Trophoblast cell (in vitro differentiated cells and primary cell): Measurements from ENCODE around the gene ADCY3.

Experiments used
- DNase-seq, 2 donors: peaks; one replicate each; pipeline ENCODE4 v3.0.0-alpha.2; 2016
- H2AFZ ChIP-seq: 2 replicates; pipeline ENCODE4 v1.6.1; 2013; ENCODE audit warnings: low read length, moderate library complexity, mild to moderate bottlenecking; ENCODE audit not compliant: insufficient read depth, poor library complexity
- H2AK5ac ChIP-seq: 2 replicates; pipeline ENCODE4 v1.6.1; 2013; ENCODE audit warnings: mild to moderate bottlenecking, low read length
- H2BK120ac ChIP-seq: 2 replicates; pipeline ENCODE4 v1.6.1; 2013; ENCODE audit warnings: low read length, mild to moderate bottlenecking, moderate library complexity; ENCODE audit not compliant: insufficient read depth, poor library complexity
- H2BK12ac ChIP-seq: 2 replicates; pipeline ENCODE4 v1.6.1; 2013; ENCODE audit warnings: mild to moderate bottlenecking, low read length, moderate library complexity
- H2BK5ac ChIP-seq: 2 replicates; pipeline ENCODE4 v1.6.1; 2013; ENCODE audit warnings: low read length, low read depth, moderate library complexity, mild to moderate bottlenecking; ENCODE audit not compliant: poor library complexity
- H3K14ac ChIP-seq: 2 replicates; pipeline ENCODE4 v1.6.1; 2013; ENCODE audit warnings: mild to moderate bottlenecking, low read length
- H3K18ac ChIP-seq: 2 replicates; pipeline ENCODE4 v1.6.1; 2013; ENCODE audit warnings: mild to moderate bottlenecking, low read length
- H3K23ac ChIP-seq: 2 replicates; pipeline ENCODE4 v1.6.1; 2013; ENCODE audit warnings: low read length
- H3K27ac ChIP-seq: 2 replicates; pipeline ENCODE4 v1.5.1; 2013; ENCODE audit warnings: low read depth, mild to moderate bottlenecking, inconsistent platforms, low read length, moderate library complexity
- H3K27me3 ChIP-seq: 2 replicates; pipeline ENCODE4 v1.6.1; 2013; ENCODE audit warnings: inconsistent platforms, mild to moderate bottlenecking, low read length, moderate library complexity; ENCODE audit not compliant: insufficient read depth
- H3K36me3 ChIP-seq, 2 experiments: 1 replicate in 1 of 2; 2 replicates in 1 of 2; pipeline ENCODE4 v1.6.1; 2013; ENCODE audit warnings: low read length in 2 of 2, mild to moderate bottlenecking in 2 of 2, moderate library complexity in 1 of 2; ENCODE audit not compliant: insufficient read depth in 2 of 2, control insufficient read depth in 1 of 2
- H3K4ac ChIP-seq: 2 replicates; pipeline ENCODE4 v1.6.1; 2013; ENCODE audit warnings: low read depth, mild to moderate bottlenecking, low read length, moderate library complexity
- H3K4me1 ChIP-seq, 2 experiments: 1 replicate in 1 of 2; 2 replicates in 1 of 2; pipeline ENCODE4 v1.6.1; 2013; ENCODE audit warnings: low read length in 2 of 2, mild to moderate bottlenecking in 2 of 2, moderate library complexity in 1 of 2; ENCODE audit not compliant: insufficient read depth in 2 of 2, control insufficient read depth in 1 of 2
- H3K4me2 ChIP-seq: 2 replicates; pipeline ENCODE4 v1.6.1; 2013; ENCODE audit warnings: inconsistent platforms, mild to moderate bottlenecking, low read length, moderate library complexity
- H3K4me3 ChIP-seq: 2 replicates; pipeline ENCODE4 v1.5.1; 2013; ENCODE audit warnings: mild to moderate bottlenecking, low read depth, low read length, inconsistent platforms
- H3K79me1 ChIP-seq: one replicate; pipeline ENCODE4 v1.6.1; 2013; ENCODE audit warnings: low read length
- H3K79me2 ChIP-seq: 2 replicates; pipeline ENCODE4 v1.6.1; 2013; ENCODE audit warnings: low read length, mild to moderate bottlenecking; ENCODE audit not compliant: control insufficient read depth, insufficient read depth, poor library complexity
- H3K9ac ChIP-seq: 2 replicates; pipeline ENCODE4 v1.6.1; 2013; ENCODE audit warnings: mild to moderate bottlenecking, low read length
- H3K9me3 ChIP-seq: 2 replicates; pipeline ENCODE4 v1.6.1; 2013; ENCODE audit warnings: low read depth, mild to moderate bottlenecking, control low read depth, inconsistent platforms, low read length; ENCODE audit not compliant: insufficient read depth
- H4K12ac ChIP-seq: 2 replicates; pipeline ENCODE4 v1.6.1; 2013; ENCODE audit warnings: low read depth, mild to moderate bottlenecking, low read length, moderate library complexity
- H4K8ac ChIP-seq: 2 replicates; pipeline ENCODE4 v1.6.1; 2013; ENCODE audit warnings: low read depth, mild to moderate bottlenecking, low read length, moderate library complexity
- H4K91ac ChIP-seq: one replicate; pipeline ENCODE4 v1.6.1; 2013; ENCODE audit warnings: low read depth, mild to moderate bottlenecking, low read length, moderate library complexity
- WGBS: extraction: QIAGEN DNeasy Blood & Tissue Kit; methylation state at CpG from one replicate; pipeline ENCODE4 v1.1.7; 2013; ENCODE audit warnings: missing lambda C conversion rate; ENCODE audit not compliant: insufficient read length, insufficient coverage; ENCODE audit errors: extremely low coverage; 5-methylcytosine and 5-hydroxymethylcytosine counted together

Gene ADCY3

DNA sequence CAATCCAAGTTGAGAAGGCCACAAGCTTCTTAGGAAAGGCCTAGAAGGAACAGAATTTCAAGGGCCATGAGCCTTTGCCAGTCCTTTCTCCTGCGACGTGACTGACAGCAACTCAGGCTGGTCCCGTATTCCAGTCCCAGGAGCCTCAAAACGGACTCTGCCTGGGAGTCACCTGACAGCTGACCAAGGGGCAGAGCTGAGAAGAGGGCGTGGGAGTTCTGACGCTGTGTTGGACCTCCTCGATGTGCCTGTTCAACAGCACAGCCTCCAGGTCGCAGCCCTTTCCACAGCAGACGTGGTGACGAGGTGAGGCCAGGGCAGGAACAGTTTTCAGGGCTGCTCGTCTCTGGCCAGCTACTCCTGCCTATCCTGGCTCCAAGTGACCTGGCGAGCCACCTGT, 89.3 kb downstream of the ADCY3 start:
- H3K23ac ChIP-seq, result no peak overlapping the region
- no peak overlapping the region for H3K9ac ChIP-seq
- no peaks in the 10 kb centered on the region for H3K4me1 ChIP-seq
- no peak overlapping the region for H4K8ac ChIP-seq
- H3K27me3 ChIP-seq, result no peaks in the 10 kb centered on the region
- DNase-seq, result no peak
- no peak overlapping the region for H3K27ac ChIP-seq
- no peaks in the 10 kb centered on the region for H3K79me1 ChIP-seq
- no peak overlapping the region for H2AK5ac ChIP-seq
- no CpG with 5 or more reads among the region's 12 CpGs for WGBS
- no peak overlapping the region for H2BK12ac ChIP-seq
- no peak overlapping the region for H3K18ac ChIP-seq
- H2BK120ac ChIP-seq, result no peak overlapping the region
- H2AFZ ChIP-seq, result no peak overlapping the region
- no peaks in the 10 kb centered on the region for H3K36me3 ChIP-seq
- H4K91ac ChIP-seq, result no peak overlapping the region
- H4K12ac ChIP-seq, result no peak overlapping the region
- H3K79me2 ChIP-seq, result no peaks in the 10 kb centered on the region
- no peak overlapping the region for H3K4ac ChIP-seq
- H3K4me3 ChIP-seq, result no peak overlapping the region
- no peak overlapping the region for H2BK5ac ChIP-seq
- H3K14ac ChIP-seq, result no peak overlapping the region
- H3K9me3 ChIP-seq, result peaks cover 1% of the 10 kb centered on the region
- no peak overlapping the region for H3K4me2 ChIP-seq

DNA sequence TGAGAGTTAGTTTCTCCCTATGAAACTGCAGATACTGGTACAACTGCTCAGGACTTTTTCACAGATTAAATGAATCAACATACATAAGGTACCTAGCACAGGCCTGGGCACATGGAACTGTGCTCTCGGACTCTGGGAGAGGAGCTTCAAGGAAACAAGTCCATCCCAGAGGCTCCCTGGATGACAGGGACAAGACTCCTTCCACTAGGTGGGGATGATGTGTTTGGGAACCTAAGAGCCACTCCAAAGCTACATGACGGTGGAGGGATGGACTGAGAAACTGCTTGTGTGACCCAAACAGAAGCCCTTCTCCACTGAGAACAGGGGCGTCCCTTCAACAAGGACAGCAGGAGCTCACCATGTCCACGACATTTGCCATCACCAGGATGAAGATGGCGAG, 89.7 kb downstream of the ADCY3 start:
- Histone ChIP-seq H3K4me1 (no peaks in the 10 kb centered on the region), H3K23ac (no peak overlapping the region), H2BK12ac (no peak overlapping the region), H3K4ac (no peak overlapping the region), H2BK120ac (no peak overlapping the region), H3K9ac (no peak overlapping the region), H4K91ac (no peak overlapping the region), H2AFZ (no peak overlapping the region), H3K4me3 (no peak overlapping the region), H3K79me2 (no peaks in the 10 kb centered on the region), H3K9me3 (peaks cover 1% of the 10 kb centered on the region), H3K79me1 (no peaks in the 10 kb centered on the region), H3K27ac (no peak overlapping the region), H3K4me2 (no peak overlapping the region), H3K14ac (no peak overlapping the region), H4K12ac (no peak overlapping the region), H3K18ac (no peak overlapping the region), H4K8ac (no peak overlapping the region), H3K27me3 (no peaks in the 10 kb centered on the region), H2AK5ac (no peak overlapping the region), H3K36me3 (no peaks in the 10 kb centered on the region), H2BK5ac (no peak overlapping the region)
- peak; percentile 14 to 53 for DNase-seq
- WGBS, result no CpG with 5 or more reads among the region's 5 CpGs

GRCh38 chr2:24828238-24828996, 91.6 kb downstream of the ADCY3 start:
- H3K36me3 ChIP-seq, result peaks cover 3 to 4% of the 10 kb centered on the region in 2 experiments
- H3K4me1 ChIP-seq, result no peaks in the 10 kb centered on the region
- H3K4me2 ChIP-seq, result no peak overlapping the region
- H3K79me2 ChIP-seq, result no peaks in the 10 kb centered on the region
- H3K4ac ChIP-seq, result no peak overlapping the region
- H2AFZ ChIP-seq, result no peak overlapping the region
- H4K8ac ChIP-seq, result no peak overlapping the region
- no CpG with 5 or more reads among the region's 17 CpGs for WGBS
- H2BK120ac ChIP-seq, result no peak overlapping the region
- no peak overlapping the region for H3K18ac ChIP-seq
- H2BK5ac ChIP-seq, result no peak overlapping the region
- H4K91ac ChIP-seq, result no peak overlapping the region
- H3K27me3 ChIP-seq, result no peaks in the 10 kb centered on the region
- H3K79me1 ChIP-seq, result no peaks in the 10 kb centered on the region
- no peak overlapping the region for H3K14ac ChIP-seq
- no peak overlapping the region for H2AK5ac ChIP-seq
- no peak for DNase-seq
- no peak overlapping the region for H2BK12ac ChIP-seq
- peaks cover 1% of the 10 kb centered on the region for H3K9me3 ChIP-seq
- no peak overlapping the region for H3K23ac ChIP-seq
- H3K9ac ChIP-seq, result no peak overlapping the region
- no peak overlapping the region for H3K27ac ChIP-seq
- H4K12ac ChIP-seq, result no peak overlapping the region
- no peak overlapping the region for H3K4me3 ChIP-seq

- no peak overlapping the region for H2AFZ ChIP-seq
- H2AK5ac ChIP-seq, result no peak overlapping the region
- H4K91ac ChIP-seq, result no peak overlapping the region
- H3K79me2 ChIP-seq, result no peaks in the 10 kb centered on the region
- no peak overlapping the region for H4K8ac ChIP-seq
- peaks cover 1% of the 10 kb centered on the region for H3K9me3 ChIP-seq
- no peak overlapping the region for H3K4ac ChIP-seq
- DNase-seq, result peak; percentile 76 to 89
- H2BK5ac ChIP-seq, result no peak overlapping the region
- WGBS, result no CpG with 5 or more reads among the region's 30 CpGs
- H3K4me3 ChIP-seq, result no peak overlapping the region
- no peak overlapping the region for H2BK120ac ChIP-seq
- peaks cover 5 to 6% of the 10 kb centered on the region in 2 experiments for H3K36me3 ChIP-seq
- no peak overlapping the region for H2BK12ac ChIP-seq
- H3K9ac ChIP-seq, result no peak overlapping the region
- H3K4me1 ChIP-seq, result no peaks in the 10 kb centered on the region
- H3K23ac ChIP-seq, result no peak overlapping the region
- H4K12ac ChIP-seq, result no peak overlapping the region
- H3K27me3 ChIP-seq, result no peaks in the 10 kb centered on the region
- no peaks in the 10 kb centered on the region for H3K79me1 ChIP-seq
- no peak overlapping the region for H3K27ac ChIP-seq
- no peak overlapping the region for H3K18ac ChIP-seq
- no peak overlapping the region for H3K14ac ChIP-seq
- H3K4me2 ChIP-seq, result no peak overlapping the region
Measured at GRCh38 chr2:24827321-24828237, 92.5 kb downstream of the ADCY3 start.
